Keratinocyte (primary cell): Measurements from ENCODE around the gene C20orf144.

Experiments
- CTCF ChIP-seq, 3 experiments: IDR thresholded peaks in 1 of 3; conservative IDR thresholded peaks in 1 of 3; optimal IDR thresholded peaks in 1 of 3; 2 replicates in 2 of 3; 3 replicates in 1 of 3; pipeline versions ENCODE3 to v1.5.1; 2011; ENCODE audit warnings: low read length in 3 of 3, mild to moderate bottlenecking in 3 of 3, moderate library complexity in 2 of 3, control low read depth in 1 of 3, inconsistent platforms in 1 of 3; ENCODE audit not compliant: insufficient read depth in 2 of 3; ENCODE audit errors: extremely low read depth in 1 of 3
- EZH2 ChIP-seq: IDR thresholded peaks from one replicate; pipeline ENCODE4 v1.6.1; 2012; ENCODE audit warnings: inconsistent platforms, mild to moderate bottlenecking, low read length, moderate library complexity

GRCh38 chr20:33664762-33665144, 2.6 kb downstream of the C20orf144 start:
- TF ChIP-seq CTCF (optimal IDR thresholded peaks at IDR 0.05 in 1 of 3, IDR thresholded peaks at IDR 0.05 in 1 of 3, conservative IDR thresholded peaks at IDR 0.05 in 1 of 3; ENCODE audit: extremely low read depth in 1 of 3, insufficient read depth in 2 of 3, low read length in 3 of 3): no peak
- TF ChIP-seq EZH2: no peak
